Upper lobe of left lung (tissue), 6 donors: ENCODE data around the gene HELZ2. TPM values are rescaled to one million over a fixed set of nuclear protein-coding genes. Genes with fewer than 3 reads are reported as not detected.

Experiments
- ATAC-seq, 2 donors: fragments of 200-7000 bp; cut with Tn5 transposase; one replicate each; pipeline ENCODE4 v1.9.1; 2022; ENCODE audit warnings: mild to moderate bottlenecking in 2 of 2, moderate library complexity in 2 of 2; ENCODE audit not compliant: low FRiP score in 2 of 2
- DNase-seq, 2 donors: peaks; one replicate each; pipeline ENCODE4 v3.0.0-alpha.2; 2019 to 2020
- H3K27ac ChIP-seq, 4 donors: fragments of 200-600 bp; sonication (generic); one replicate each; pipeline ENCODE4 v1.5.1; 2016 to 2019
- H3K27me3 ChIP-seq, 4 donors: fragments of 200-600 bp; sonication (generic); one replicate each; pipeline ENCODE4 v1.5.1; 2017 to 2019
- H3K36me3 ChIP-seq, 4 donors: fragments of 200-600 bp; sonication (generic); one replicate each; pipeline ENCODE4 v1.5.1; 2016 to 2019
- H3K4me1 ChIP-seq, 4 donors: fragments of 200-600 bp; sonication (generic); one replicate each; pipeline ENCODE4 v1.5.1; 2018 to 2019
- H3K4me3 ChIP-seq, 4 donors: fragments of 200-600 bp; sonication (generic); one replicate each; pipeline ENCODE4 v1.5.1; 2017 to 2019; ENCODE audit warnings: mild to moderate bottlenecking in 2 of 4, moderate library complexity in 1 of 4
- H3K9me3 ChIP-seq, 4 donors: fragments of 200-600 bp; sonication (generic); one replicate each; pipeline ENCODE4 v1.5.1; 2018 to 2019
- EP300 ChIP-seq, 4 donors: sonication (generic); formaldehyde crosslinking; IDR thresholded peaks; one replicate each; pipeline ENCODE4 v1.5.1; 2017; ENCODE audit warnings: antibody characterized with exemption in 4 of 4, control low read depth in 2 of 4
- POLR2A ChIP-seq, 4 donors: fragments of 450-650 bp; IDR thresholded peaks; one replicate each; pipeline ENCODE4 v1.5.1; 2016 to 2017; ENCODE audit warnings: antibody characterized with exemption in 4 of 4, mild to moderate bottlenecking in 2 of 4
- POLR2AphosphoS5 ChIP-seq, 2 donors: sonication (generic); formaldehyde crosslinking; IDR thresholded peaks; one replicate each; pipeline ENCODE4 v1.5.1; 2017; ENCODE audit warnings: antibody characterized with exemption in 2 of 2
- WGBS, 2 donors: methylation state at CpG; one replicate each; pipeline ENCODE4 v1.1.5; 2017 to 2018; 5-methylcytosine and 5-hydroxymethylcytosine counted together
- total RNA-seq, 6 donors: library from RNA; depleted of rRNA in 4 of 6; stranded (reverse); fragments of >200 nt in 4 of 6; gene quantifications; one replicate each; pipeline versions ENCODE4 v1.1.0 to v1.2.1, GENCODE V29; 2016 to 2021
- TF ChIP-seq, protein P1 (sequence below), 6 experiments: fragments of 450-650 bp in 4 of 6; fragments of 200-600 bp in 2 of 6; sonication (generic) in 2 of 6; IDR thresholded peaks; one replicate each; pipeline ENCODE4 v1.5.1; 2016 to 2019; ENCODE audit warnings: antibody characterized with exemption in 6 of 6
- donor health status: DM: no; HTN: no; CAD: no; lungs with moderate emphysema.
- donor health status: DM: no; HTN: yes; CAD: no; lungs with severe emphysema.

Gene HELZ2
- total RNA-seq, 6 donors from 2014 or later, result 40.1 to 102 (median 56.6) TPM

DNA sequence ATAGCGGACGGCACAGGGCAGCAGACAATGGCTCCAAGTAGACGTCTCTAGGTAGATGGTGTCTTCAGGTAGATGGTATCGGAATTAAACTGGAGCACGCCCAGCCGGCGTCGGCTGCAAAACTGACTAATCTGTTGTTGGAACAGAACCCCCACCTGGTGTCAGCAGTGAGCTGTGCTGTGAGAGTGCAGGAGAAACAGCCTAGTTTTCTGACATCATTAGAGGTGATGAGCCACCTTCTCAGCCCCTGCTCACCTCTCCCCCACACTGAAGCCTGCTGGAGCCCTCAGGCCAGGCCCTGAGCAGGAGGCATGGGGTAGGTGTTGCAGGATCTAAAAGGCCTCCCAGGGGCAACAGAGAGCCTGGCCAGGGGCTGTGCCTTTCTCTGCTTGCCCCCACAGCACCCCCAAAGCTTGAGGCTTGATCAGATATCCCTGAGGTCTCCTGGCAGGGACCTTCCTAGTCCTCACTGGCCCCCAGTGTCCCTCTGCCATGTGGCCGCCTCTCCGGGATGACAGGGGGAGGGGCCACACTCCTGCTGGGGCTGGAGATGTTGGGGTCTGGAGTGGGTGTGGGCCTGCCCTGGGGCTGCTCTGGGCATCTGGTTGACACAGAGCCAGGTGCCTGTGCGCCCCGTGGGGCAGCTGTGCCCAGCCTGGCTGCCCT, 6.9 kb upstream of the HELZ2 start:
- WGBS, 2 donors, result 53 to 63% methylated on average over 6 to 11 of the region's 12 CpGs
- no peaks in the 10 kb centered on the region for H3K4me1 ChIP-seq
- no peaks in the 10 kb centered on the region for H3K27me3 ChIP-seq
- H3K9me3 ChIP-seq, result no peaks in the 10 kb centered on the region
- DNase-seq (peak in 1 of 2 donors; percentile 34), ATAC-seq (peak; percentile 11 to 14)
- no peaks in the 10 kb centered on the region for H3K36me3 ChIP-seq
- TF ChIP-seq POLR2AphosphoS5 (IDR thresholded peaks at IDR 0.05) (no peak), POLR2A (IDR thresholded peaks at IDR 0.05) (no peak)
- TF ChIP-seq, protein P1, sequence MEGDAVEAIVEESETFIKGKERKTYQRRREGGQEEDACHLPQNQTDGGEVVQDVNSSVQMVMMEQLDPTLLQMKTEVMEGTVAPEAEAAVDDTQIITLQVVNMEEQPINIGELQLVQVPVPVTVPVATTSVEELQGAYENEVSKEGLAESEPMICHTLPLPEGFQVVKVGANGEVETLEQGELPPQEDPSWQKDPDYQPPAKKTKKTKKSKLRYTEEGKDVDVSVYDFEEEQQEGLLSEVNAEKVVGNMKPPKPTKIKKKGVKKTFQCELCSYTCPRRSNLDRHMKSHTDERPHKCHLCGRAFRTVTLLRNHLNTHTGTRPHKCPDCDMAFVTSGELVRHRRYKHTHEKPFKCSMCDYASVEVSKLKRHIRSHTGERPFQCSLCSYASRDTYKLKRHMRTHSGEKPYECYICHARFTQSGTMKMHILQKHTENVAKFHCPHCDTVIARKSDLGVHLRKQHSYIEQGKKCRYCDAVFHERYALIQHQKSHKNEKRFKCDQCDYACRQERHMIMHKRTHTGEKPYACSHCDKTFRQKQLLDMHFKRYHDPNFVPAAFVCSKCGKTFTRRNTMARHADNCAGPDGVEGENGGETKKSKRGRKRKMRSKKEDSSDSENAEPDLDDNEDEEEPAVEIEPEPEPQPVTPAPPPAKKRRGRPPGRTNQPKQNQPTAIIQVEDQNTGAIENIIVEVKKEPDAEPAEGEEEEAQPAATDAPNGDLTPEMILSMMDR (IDR thresholded peaks at IDR 0.05), result peak in 3 of 6 experiments; percentile 16 to 22 (median 19)
- H3K4me3 ChIP-seq, result no peak overlapping the region
- H3K27ac ChIP-seq, result no peak overlapping the region

DNA sequence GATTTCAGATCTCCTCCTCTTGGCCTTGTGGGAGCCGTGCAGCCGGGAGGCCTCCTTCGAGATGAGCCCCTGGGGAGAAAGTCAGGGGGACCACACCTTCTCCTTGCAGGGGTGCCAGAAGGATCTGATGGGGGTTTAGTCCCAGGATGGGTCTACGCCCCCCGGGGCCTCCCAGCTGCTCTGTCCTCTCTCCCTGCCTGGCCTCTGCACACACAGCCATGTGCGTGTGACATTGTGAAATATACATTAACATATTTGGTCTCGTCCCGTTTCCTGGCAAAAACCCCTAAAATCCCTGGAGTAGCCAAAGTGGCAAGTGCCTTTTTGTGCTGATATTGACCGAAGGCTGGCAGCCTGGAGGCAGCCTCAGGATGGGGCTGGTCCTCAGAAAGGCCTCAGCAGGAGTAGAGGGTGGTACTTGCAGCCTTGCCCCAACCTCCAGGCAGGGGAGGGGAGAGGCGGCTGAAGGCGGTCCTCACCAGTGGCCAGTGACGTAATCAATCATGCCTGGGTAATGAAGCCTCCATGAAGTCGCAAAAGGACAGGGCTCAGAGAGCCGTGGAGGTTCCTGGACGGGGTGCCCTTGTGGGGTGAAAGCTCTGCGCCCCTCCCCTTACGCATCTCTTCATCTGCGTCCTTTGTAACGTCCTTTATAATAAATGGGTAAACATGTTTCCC, 5.1 kb upstream of the HELZ2 start:
- 77 to 82% methylated on average over 12 to 19 of the region's 19 CpGs for WGBS, 2 donors
- DNase-seq (peak in 1 of 2 donors; percentile 15), ATAC-seq (no peak)
- Histone ChIP-seq H3K9me3 (no peaks in the 10 kb centered on the region), H3K4me1 (peaks cover 5 to 9% (median 7%) of the 10 kb centered on the region in 4 donors), H3K4me3 (no peak overlapping the region), H3K36me3 (no peaks in the 10 kb centered on the region), H3K27ac (no peak overlapping the region), H3K27me3 (no peaks in the 10 kb centered on the region)
- TF ChIP-seq POLR2A (IDR thresholded peaks at IDR 0.05), result no peak
- TF ChIP-seq, protein P1 (IDR thresholded peaks at IDR 0.05), result no peak
- no peak for TF ChIP-seq POLR2AphosphoS5 (IDR thresholded peaks at IDR 0.05)
- TF ChIP-seq EP300 (IDR thresholded peaks at IDR 0.05), result no peak

DNA sequence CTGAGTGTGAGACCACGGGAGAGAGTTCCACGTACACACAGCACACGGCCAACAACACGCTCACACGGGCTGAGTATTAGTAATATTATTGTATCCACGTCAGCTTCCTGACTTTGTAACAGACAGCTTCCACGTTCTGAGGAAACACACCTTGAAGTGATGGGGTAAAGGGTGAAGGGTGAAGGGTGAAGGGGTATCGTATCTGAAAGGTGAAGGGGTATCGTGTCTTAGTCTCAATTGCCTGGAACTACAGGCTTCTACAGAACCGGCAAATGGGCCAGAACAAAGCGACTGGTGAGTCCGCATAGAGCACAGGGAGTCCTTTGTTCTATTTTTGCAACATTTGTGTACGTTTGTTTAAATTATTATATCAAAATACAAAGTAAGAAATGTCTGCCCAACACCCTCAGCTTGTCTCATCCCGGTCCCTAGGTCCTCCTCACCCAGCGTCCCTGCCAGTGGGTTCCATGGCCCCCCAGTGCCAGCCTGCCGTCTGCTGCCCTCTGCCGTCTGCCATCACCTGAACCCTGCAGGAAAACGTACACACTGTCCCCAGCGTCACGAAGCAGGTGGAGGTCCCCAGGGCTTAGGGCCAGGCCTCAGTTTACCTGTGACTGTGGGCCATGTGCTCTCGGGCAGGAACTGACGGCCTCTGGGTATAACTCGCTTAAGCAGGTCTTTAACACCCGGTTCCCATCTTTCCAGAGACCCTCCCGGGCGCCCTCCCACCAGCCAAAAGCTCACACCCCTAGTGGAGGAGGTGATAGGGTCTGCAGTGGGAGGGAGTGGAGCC, 4.4 kb upstream of the HELZ2 start:
- H3K4me3 ChIP-seq, result no peak overlapping the region
- WGBS, 2 donors, result 70 to 83% methylated on average over 23 to 26 of the region's 26 CpGs
- DNase-seq (peak in 1 of 2 donors; percentile 55), ATAC-seq (no peak)
- H3K9me3 ChIP-seq, result no peaks in the 10 kb centered on the region
- no peaks in the 10 kb centered on the region for H3K27me3 ChIP-seq
- H3K27ac ChIP-seq, result no peak overlapping the region
- TF ChIP-seq, protein P1 (IDR thresholded peaks at IDR 0.05), result no peak
- TF ChIP-seq POLR2A (IDR thresholded peaks at IDR 0.05) (no peak), POLR2AphosphoS5 (IDR thresholded peaks at IDR 0.05) (no peak), EP300 (IDR thresholded peaks at IDR 0.05) (no peak)
- no peaks in the 10 kb centered on the region for H3K36me3 ChIP-seq
- H3K4me1 ChIP-seq, result peaks cover 6 to 11% (median 8%) of the 10 kb centered on the region in 4 donors

DNA sequence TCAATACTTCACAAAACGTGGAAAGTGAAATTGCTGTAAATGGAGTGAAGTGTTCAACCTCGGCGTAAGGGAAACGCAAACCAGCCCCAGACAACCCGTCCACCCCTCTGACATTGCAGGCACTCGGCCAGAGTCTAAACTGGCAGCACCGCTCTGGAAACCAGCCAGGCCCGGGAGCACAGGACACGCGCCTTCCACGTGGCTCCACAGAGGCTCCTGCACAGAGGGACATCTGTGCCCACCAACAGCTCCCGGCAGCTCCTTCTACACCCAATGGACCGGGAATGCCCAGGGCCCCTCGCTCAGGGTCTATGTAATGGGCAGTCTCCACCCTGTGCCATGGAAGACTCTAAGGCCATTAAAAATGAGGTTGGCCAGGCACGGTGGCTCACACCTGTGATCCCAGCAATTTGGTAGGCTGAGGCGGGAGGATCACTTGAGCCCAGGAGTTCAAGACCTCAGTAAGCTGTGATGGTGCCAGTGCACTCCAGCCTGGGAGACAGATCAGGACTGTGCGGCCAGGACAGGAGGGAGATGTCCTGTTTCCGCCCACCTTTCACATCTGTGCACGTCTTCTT, 3.4 kb upstream of the HELZ2 start:
- no peak for ATAC-seq
- TF ChIP-seq, protein P1 (IDR thresholded peaks at IDR 0.05), result no peak
- TF ChIP-seq POLR2A (IDR thresholded peaks at IDR 0.05) (no peak), EP300 (IDR thresholded peaks at IDR 0.05) (no peak), POLR2AphosphoS5 (IDR thresholded peaks at IDR 0.05) (no peak)
- DNase-seq, result peak in 1 of 2 donors; percentile 52
- Histone ChIP-seq H3K4me1 (peaks cover 16 to 22% (median 18%) of the 10 kb centered on the region in 4 donors), H3K27ac (no peak overlapping the region), H3K9me3 (no peaks in the 10 kb centered on the region), H3K36me3 (peaks cover 0 to 5% (median 2%) of the 10 kb centered on the region in 4 donors), H3K4me3 (no peak overlapping the region), H3K27me3 (no peaks in the 10 kb centered on the region)
- WGBS, 2 donors, result 61 to 71% methylated on average over 19 of the region's 19 CpGs
